GM18498 (cell line): ENCODE results near the gene BSG.
A peak's percentile ranks its signal among the peaks of the same experiment; 100 is the strongest.
"Not testable (repeated sequence)": the region's sequence is repeated elsewhere in the genome, so short reads cannot be mapped to it uniquely, and the experiment has no call there.

Source experiments
- ATAC-seq: cut with Tn5 transposase; IDR thresholded peaks from one replicate; pipeline ENCODE4 v1.9.1; 2021; ENCODE audit warnings: mild to moderate bottlenecking, moderate library complexity; ENCODE audit not compliant: unreplicated experiment

The BSG gene

GRCh38 chr19:617551-618246 lies 45.3 kb downstream of the BSG start:
- no peak for ATAC-seq

GRCh38 chr19:618247-618619 lies 45.8 kb downstream of the BSG start:
- ATAC-seq = no peak

- ATAC-seq = no peak
Observed at GRCh38 chr19:618674-619285, 46.4 kb downstream of the BSG start.

GRCh38 chr19:619286-620002 lies 47.0 kb downstream of the BSG start:
- ATAC-seq = no peak

GRCh38 chr19:620166-620862 lies 47.9 kb downstream of the BSG start:
- no peak for ATAC-seq

GRCh38 chr19:621191-621590 lies 48.8 kb downstream of the BSG start:
- ATAC-seq = not testable (repeated sequence)

- ATAC-seq = no peak
Observed at GRCh38 chr19:621819-622218, 49.4 kb downstream of the BSG start.

GRCh38 chr19:622666-623065 lies 50.3 kb downstream of the BSG start:
- ATAC-seq = no peak

- no peak for ATAC-seq
Observed at GRCh38 chr19:623175-623916, 51.0 kb downstream of the BSG start.

GRCh38 chr19:623974-624373 lies 51.6 kb downstream of the BSG start:
- no peak for ATAC-seq

GRCh38 chr19:624433-625109 lies 52.2 kb downstream of the BSG start:
- ATAC-seq = no peak

- ATAC-seq = no peak
Observed at GRCh38 chr19:625257-625656, 52.9 kb downstream of the BSG start.

GRCh38 chr19:626566-626965 lies 54.2 kb downstream of the BSG start:
- not testable (repeated sequence) for ATAC-seq

GRCh38 chr19:628168-628567 lies 55.8 kb downstream of the BSG start:
- ATAC-seq = no peak

- ATAC-seq = not testable (repeated sequence)
Observed at GRCh38 chr19:629515-629914, 57.1 kb downstream of the BSG start.

- ATAC-seq = no peak
Observed at GRCh38 chr19:629961-630714, 57.7 kb downstream of the BSG start.

- peak; percentile 25 for ATAC-seq
Observed at GRCh38 chr19:632579-633067, 60.2 kb downstream of the BSG start.
